BLaER1 treated with 17β-estradiol and CSF1 and Interleukin-3, amounts not matched to agents 10 nM and 100 nM (cell line): ENCODE results near the gene SLC6A14.

Source experiments
- H3K27ac ChIP-seq, 11 experiments: shearing (Covaris generic); formaldehyde crosslinking; 2 replicates each; pipeline ENCODE4 v1.8.1; 2022
- H3K27me3 ChIP-seq, 11 experiments: shearing (Covaris generic); formaldehyde crosslinking; 2 replicates each; pipeline ENCODE4 v1.8.1; 2022
- H3K36me3 ChIP-seq, 11 experiments: shearing (Covaris generic); formaldehyde crosslinking; 2 replicates each; pipeline ENCODE4 v1.8.1; 2022
- H3K4me1 ChIP-seq, 10 experiments: shearing (Covaris generic); formaldehyde crosslinking; 2 replicates each; pipeline ENCODE4 v1.8.1; 2022
- H3K4me2 ChIP-seq, 11 experiments: shearing (Covaris generic); formaldehyde crosslinking; 2 replicates each; pipeline ENCODE4 v1.8.1; 2022
- H3K4me3 ChIP-seq, 10 experiments: shearing (Covaris generic); formaldehyde crosslinking; 2 replicates each; pipeline ENCODE4 v1.8.1; 2022
- H3K9ac ChIP-seq, 11 experiments: shearing (Covaris generic); formaldehyde crosslinking; 2 replicates each; pipeline ENCODE4 v1.8.1; 2022
- H3K9me3 ChIP-seq, 11 experiments: shearing (Covaris generic); formaldehyde crosslinking; replicated peaks in 1 of 11; 2 replicates each; pipeline ENCODE4 v1.8.1; 2022
- H4K20me1 ChIP-seq, 11 experiments: shearing (Covaris generic); formaldehyde crosslinking; 2 replicates each; pipeline ENCODE4 v1.8.1; 2022
- Cebpa-rat ChIP-seq, 11 experiments: shearing (Covaris generic); IDR thresholded peaks; 2 replicates each; pipeline ENCODE4 v1.8.1; 2022

The SLC6A14 gene

GRCh38 chrX:116449156-116449555 lies 12.8 kb downstream of the SLC6A14 start:
- H3K27me3 ChIP-seq = peaks cover 55 to 100% (median 89%) of the 10 kb centered on the region in 11 experiments
- H3K4me1 ChIP-seq = no peaks in the 10 kb centered on the region

GRCh38 chrX:116462822-116463221 lies 26.4 kb downstream of the SLC6A14 start, which contains the start of gene CT83:
Gene CT83 (minus strand): TSS chrX:116462976. CDS start chrX:116462856, 120 bp downstream.
- H3K4me1 ChIP-seq = no peaks in the 10 kb centered on the region
- H3K27me3 ChIP-seq = peaks cover 61 to 100% (median 87%) of the 10 kb centered on the region in 11 experiments
- H3K27ac ChIP-seq = no peak within 1 kb of the TSS
- H3K4me2 ChIP-seq = no peak within 1 kb of the TSS
- TF ChIP-seq Cebpa-rat (IDR thresholded peaks at IDR 0.05) = no peak
- peaks cover 0 to 8% (median 0%) of the 10 kb centered on the region in 11 experiments; a peak in 3 of 22 replicates for H3K9me3 ChIP-seq
- H3K36me3 ChIP-seq = no peaks in the 10 kb centered on the region
- H4K20me1 ChIP-seq = no peaks in the 10 kb centered on the region
- H3K9ac ChIP-seq = no peak within 1 kb of the TSS
- no peak within 1 kb of the TSS for H3K4me3 ChIP-seq

More at GRCh38 chrX:116449156-116449555, 12.8 kb downstream of the SLC6A14 start:
- H3K36me3 ChIP-seq = no peaks in the 10 kb centered on the region
- H3K9me3 ChIP-seq = no peaks in the 10 kb centered on the region
- H4K20me1 ChIP-seq = no peaks in the 10 kb centered on the region
- TF ChIP-seq Cebpa-rat (IDR thresholded peaks at IDR 0.05) = no peak
- no peak overlapping the region for H3K4me2 ChIP-seq
- no peak overlapping the region for H3K27ac ChIP-seq
- H3K9ac ChIP-seq = no peak overlapping the region
- H3K4me3 ChIP-seq = no peak overlapping the region

GRCh38 chrX:116480059-116480458 lies 43.7 kb downstream of the SLC6A14 start:
- H3K9me3 ChIP-seq = no peaks in the 10 kb centered on the region
- no peaks in the 10 kb centered on the region for H3K36me3 ChIP-seq
- H4K20me1 ChIP-seq = no peaks in the 10 kb centered on the region; a peak in 1 of 22 replicates
- no peaks in the 10 kb centered on the region for H3K4me1 ChIP-seq
- TF ChIP-seq Cebpa-rat (IDR thresholded peaks at IDR 0.05) = no peak
- H3K4me2 ChIP-seq = no peak overlapping the region
- no peak overlapping the region for H3K27ac ChIP-seq
- H3K9ac ChIP-seq = no peak overlapping the region
- peaks cover 16 to 88% (median 59%) of the 10 kb centered on the region in 11 experiments; a peak in 19 of 22 replicates for H3K27me3 ChIP-seq
- H3K4me3 ChIP-seq = no peak overlapping the region

- Histone ChIP-seq H3K4me2 (no peak overlapping the region), H3K4me1 (no peaks in the 10 kb centered on the region), H3K4me3 (no peak overlapping the region), H4K20me1 (no peaks in the 10 kb centered on the region), H3K27me3 (peaks cover 0 to 36% (median 11%) of the 10 kb centered on the region in 11 experiments; a peak in 17 of 22 replicates), H3K9me3 (no peaks in the 10 kb centered on the region), H3K9ac (no peak overlapping the region), H3K27ac (no peak overlapping the region), H3K36me3 (no peaks in the 10 kb centered on the region)
- TF ChIP-seq Cebpa-rat (IDR thresholded peaks at IDR 0.05) = no peak
These were observed 53.7 kb downstream of the SLC6A14 start for GRCh38 chrX:116490104-116490503.

GRCh38 chrX:116493271-116493670 lies 56.9 kb downstream of the SLC6A14 start:
- Histone ChIP-seq H3K9ac (no peak overlapping the region), H4K20me1 (no peaks in the 10 kb centered on the region), H3K4me3 (no peak overlapping the region), H3K4me2 (no peak overlapping the region), H3K27ac (no peak overlapping the region), H3K9me3 (no peaks in the 10 kb centered on the region), H3K36me3 (no peaks in the 10 kb centered on the region), H3K4me1 (no peaks in the 10 kb centered on the region), H3K27me3 (peaks cover 0 to 26% (median 4%) of the 10 kb centered on the region in 11 experiments; a peak in 12 of 22 replicates)
- no peak for TF ChIP-seq Cebpa-rat (IDR thresholded peaks at IDR 0.05)

- no peak for TF ChIP-seq Cebpa-rat (IDR thresholded peaks at IDR 0.05)
- no peak overlapping the region for H3K27ac ChIP-seq
- no peaks in the 10 kb centered on the region for H3K36me3 ChIP-seq
- no peaks in the 10 kb centered on the region for H3K9me3 ChIP-seq
- no peak overlapping the region for H3K9ac ChIP-seq
- H4K20me1 ChIP-seq = no peaks in the 10 kb centered on the region
- no peak overlapping the region for H3K4me2 ChIP-seq
- no peak overlapping the region for H3K4me3 ChIP-seq
- H3K27me3 ChIP-seq = peaks cover 0 to 58% (median 28%) of the 10 kb centered on the region in 11 experiments; a peak in 16 of 22 replicates
- H3K4me1 ChIP-seq = no peaks in the 10 kb centered on the region
These were observed 63.4 kb downstream of the SLC6A14 start for GRCh38 chrX:116499780-116500179.
